RPMI7951 (cell line): ENCODE results near the gene TCEAL8. TPM values are rescaled to one million over a fixed set of nuclear protein-coding genes. Genes with fewer than 3 reads are reported as not detected.
"Not testable (repeated sequence)": the region's sequence is repeated elsewhere in the genome, so short reads cannot be mapped to it uniquely, and the experiment has no call there.

Source experiments
- DNase-seq: peaks from one replicate; pipeline ENCODE4 v3.0.0-alpha.2; 2012; ENCODE audit warnings: low read depth
- total RNA-seq: library from RNA; depleted of rRNA; stranded (reverse); fragments of >200 nt; shearing (Covaris generic); gene quantifications from 2 replicates; pipeline ENCODE4 v1.2.3, GENCODE V29; 2014; rRNA removed

The TCEAL8 gene, protein sequence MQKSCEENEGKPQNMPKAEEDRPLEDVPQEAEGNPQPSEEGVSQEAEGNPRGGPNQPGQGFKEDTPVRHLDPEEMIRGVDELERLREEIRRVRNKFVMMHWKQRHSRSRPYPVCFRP
- 71.7 and 87.1 TPM in 2 replicates for total RNA-seq

DNA sequence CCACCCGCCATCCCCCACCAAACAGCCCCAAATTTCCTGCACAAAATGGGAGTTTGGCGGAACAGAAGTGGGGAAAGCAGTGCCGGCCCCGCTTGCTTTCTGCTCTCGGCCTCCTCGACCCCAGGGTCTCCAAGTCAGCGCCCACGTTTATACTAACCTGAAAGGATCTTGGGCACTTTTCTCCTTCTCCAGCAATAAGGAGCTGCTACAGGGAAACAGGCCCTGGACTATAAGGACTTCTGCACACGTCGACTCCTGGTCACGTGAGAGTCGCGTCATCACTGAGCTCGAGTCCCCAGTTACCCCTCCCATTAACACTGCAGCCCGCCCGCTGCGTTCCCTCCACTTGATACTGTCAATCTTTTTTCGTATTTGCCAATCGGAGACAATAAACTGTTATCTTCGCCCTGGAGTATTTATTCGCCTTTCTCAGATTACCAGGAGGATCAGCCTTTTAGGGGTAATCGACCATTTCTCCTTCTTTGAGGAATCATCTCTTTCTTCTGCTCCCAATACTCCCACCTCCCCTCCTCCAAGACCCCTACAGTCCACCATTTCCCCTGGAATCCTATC, at the start of gene TCEAL8:
TCEAL8 (minus strand) TSS at position 235 of the 573 bp plus-strand sequence. CDS start 1,176 bp downstream, outside the sequence.
- peak; percentile 67 for DNase-seq

DNA sequence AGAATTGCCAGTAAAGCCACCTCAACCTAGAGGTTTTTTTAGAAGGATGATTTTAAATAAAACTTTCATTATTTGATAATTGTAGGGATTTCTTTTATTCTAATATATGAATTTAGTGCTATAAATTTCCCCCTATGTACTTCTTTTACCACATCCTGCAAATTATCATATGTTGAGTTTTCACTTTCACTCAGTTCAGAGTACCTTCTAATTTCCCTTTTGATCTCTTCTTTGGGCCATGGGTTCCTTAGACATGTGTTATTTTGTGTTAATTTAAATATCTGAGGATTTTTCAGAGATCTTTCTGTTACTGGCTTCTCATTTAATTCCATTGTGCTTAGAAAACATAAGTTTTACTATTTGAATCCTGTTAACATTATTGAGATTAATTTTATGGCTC, 49.8 kb upstream of the TCEAL8 start:
- no peak for DNase-seq

DNA sequence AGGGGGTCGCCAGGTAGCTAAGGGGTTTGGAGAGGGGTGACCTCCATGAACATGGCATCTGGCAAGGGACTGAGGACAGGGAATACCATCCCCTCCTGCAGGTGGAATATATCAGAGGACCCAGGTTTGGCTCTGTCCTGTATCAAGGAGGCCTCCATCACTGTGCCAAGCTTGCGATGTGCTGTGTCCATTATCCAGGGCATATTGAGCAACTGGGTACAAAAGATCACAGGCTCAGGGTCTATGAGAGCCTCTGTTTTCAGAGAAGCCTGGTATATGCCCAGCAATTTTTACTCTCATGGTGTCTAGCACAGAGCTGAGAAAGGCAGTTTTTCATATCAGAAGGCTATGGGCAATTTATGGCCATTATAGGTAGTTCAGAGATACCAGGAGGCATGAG, 38.2 kb upstream of the TCEAL8 start:
- no peak for DNase-seq

DNA sequence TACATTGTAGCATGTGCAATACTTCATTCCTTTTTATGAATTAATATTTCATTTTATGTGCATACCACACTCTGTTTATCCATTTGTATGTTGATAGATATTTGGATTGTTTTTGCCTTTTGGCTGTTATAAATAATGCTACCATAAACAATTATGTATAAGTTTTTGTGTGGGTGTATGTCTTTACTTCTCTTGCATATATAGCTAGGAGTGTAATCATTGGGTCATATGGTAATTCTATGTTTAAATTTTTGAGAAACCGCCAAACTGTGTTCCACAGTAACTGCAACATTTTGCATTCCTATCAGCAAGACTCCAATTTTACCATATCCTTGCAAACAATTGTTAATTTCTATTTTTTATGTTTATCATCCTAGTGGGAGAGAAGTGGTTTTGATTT, 24.7 kb upstream of the TCEAL8 start:
- DNase-seq: no peak

DNA sequence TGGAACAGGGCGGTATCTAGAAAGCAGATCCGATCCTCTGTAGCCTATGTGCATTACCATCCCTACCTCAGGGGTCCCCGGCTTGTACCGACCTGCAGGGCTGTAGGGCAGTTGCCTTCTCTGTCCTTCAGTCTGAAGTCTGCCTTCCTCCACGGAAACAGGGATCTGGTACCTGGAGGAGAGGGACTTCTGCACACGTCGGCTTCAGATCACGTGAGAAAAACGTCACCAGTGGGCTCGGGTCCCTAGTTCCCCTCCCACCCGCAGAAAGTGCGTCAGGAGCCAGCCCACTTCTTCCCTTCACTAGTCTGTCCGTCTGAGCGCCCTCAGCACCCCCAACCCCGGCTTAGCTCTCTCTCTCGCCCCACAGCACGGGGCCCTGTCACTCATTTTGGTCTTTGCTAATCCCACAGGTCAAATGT, 21.6 kb upstream of the TCEAL8 start, which contains the start of gene TCEAL5:
TCEAL5 (minus strand) TSS at position 170 of the 422 bp plus-strand sequence. CDS start 2,187 bp downstream, outside the sequence.
- no peak for DNase-seq

DNA sequence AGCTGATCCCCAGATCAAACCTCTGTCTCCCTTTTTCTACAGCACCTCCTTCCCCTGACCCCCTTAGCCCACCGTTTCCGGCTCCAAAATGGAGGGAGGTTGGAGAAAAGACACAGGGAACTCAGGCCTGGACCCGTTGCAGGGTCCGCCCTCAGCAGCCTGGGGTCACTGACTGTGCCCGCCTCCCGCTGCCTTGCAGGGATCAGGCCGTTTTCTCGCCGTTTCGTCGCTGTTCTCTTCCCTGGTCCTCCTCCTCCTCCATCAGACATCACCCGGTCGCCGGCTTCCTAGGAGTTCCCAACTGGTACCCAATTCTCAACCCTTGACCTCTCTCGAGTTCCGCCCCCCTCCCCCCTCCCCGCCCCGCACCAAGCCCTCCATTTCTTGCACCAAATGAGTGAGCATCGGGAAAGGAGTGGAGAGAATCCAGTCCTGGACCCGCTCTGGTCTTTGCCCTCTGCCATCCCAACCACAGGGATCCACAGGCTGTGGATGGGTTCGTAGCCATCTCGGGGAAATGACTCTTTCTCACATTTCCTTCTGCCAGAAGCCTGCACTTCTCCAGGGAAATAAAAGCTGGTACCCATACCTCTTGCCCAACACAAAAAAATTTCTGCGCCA, 21.1 kb upstream of the TCEAL8 start:
- no peak for DNase-seq

DNA sequence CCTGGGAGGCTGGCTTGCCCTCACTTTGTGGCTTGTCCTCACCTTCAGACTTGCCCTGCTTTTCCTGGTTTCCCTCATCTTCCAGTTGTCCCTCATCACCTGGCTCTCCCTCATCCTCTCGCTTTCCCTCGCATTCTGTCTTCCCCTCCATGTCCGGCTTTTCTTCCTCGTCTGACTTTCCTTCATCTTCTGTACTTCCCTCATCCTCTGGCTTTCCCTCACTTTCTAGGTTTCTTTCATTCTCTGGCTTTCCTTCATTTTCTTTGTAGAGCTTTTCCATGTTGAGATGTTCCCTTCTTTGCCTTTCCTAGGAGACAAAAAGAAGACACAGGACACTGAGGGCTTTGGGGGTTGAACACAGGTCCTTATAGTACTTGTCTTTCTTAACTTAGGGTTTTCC, 19.3 kb upstream of the TCEAL8 start:
- DNase-seq: no peak

DNA sequence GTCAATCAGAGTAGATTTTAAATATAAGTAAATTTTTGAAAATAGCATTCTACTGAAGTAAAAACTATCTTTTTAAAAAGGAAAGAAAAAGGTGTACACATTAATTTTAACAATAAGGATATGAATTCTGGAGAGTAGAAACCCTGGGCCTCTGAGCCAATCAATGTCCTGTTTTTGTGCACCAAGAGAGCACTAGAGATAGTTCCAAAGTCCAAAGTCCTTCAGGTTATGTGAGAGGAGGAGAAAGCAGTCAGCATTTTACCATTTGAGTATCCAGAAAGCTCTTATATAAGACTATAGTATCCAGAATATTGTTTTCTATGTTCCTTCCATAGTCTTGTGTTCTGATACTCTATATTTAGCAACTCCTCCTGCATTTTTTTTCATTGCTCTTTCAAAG, 3.3 kb upstream of the TCEAL8 start:
- DNase-seq: no peak

DNA sequence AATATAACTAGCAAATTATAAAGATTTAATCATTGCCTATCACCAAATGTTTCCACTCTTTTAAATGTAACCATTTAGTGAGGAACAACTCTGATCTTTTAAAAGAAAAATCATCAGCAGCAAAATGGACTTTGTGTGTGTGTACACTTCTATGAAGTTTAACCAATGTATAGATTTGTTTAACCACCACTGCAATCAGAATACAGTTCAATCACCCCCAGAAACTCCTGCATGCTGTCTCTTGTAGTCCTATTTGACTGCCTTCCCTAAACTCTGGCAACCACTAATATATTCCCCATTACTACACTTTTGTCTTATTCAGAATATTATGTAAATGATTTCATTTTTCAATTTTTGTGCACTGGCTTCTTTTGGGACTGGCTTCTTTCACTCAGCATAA, 1.7 kb upstream of the TCEAL8 start:
- DNase-seq: no peak

DNA sequence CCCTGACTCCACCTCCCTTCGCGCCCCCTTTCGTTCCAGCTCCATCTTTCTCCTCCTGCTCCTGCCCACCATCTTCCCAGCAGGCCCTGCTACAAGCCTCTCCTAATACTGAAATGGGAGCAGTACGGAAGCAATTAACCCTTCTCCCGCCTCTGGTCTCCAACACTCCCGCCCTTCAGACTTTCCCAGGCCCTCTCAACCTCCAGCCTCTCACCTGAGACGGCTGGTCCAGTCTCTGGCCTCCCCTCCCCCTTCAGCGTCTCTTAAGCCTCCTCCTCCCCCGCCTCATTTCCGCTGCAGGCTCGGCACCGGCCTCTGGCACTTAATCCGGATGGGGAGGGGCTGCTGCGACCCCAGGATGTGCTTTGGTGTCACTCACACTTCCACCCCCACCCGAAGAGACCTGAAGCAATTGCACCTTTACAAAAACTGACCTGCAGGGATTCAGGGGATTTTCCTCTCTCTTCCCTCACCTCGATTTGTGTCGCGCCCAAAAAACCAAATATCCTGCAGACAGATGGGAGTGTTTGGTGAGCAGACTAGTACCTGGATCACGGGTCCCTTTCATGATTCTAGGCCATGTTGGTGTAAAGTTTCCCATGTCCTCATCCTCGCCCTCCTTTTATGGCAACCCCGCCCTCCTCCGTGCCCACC, 657 bp downstream of the TCEAL8 start:
- peak; percentile 16 for DNase-seq

DNA sequence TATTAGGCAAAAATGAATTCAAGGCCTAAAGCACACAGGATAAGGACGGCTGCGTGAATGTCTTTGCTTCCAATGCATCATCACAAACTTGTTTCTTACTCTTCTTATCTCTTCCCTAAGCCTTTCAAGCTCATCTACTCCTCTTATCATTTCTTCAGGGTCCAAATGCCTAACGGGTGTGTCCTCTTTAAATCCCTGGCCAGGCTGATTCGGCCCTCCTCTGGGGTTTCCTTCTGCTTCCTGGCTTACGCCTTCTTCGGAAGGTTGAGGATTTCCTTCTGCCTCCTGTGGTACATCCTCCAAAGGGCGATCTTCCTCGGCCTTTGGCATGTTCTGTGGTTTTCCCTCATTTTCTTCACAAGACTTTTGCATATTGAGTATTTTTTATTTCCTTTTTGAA, 1.3 kb downstream of the TCEAL8 start:
- no peak for DNase-seq

DNA sequence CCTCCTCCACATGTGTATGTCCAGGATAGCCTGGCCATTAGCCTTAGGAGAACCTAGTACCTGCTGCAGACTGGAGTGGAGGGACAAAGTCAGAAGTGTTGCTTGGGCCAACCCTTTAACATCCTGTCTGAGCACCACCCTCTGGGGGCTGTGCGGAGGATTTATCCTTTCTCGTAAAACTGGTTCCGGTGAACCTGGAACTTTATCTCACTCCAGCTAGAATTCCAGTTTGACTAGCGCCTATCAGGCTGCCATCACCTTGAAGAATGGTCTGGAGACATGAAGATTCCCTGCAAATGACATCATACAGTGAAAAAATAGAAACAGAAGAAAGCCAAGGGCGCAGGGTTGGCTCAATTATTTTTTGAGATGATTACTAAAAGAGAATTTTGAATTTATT, 4.0 kb downstream of the TCEAL8 start:
- DNase-seq: no peak

DNA sequence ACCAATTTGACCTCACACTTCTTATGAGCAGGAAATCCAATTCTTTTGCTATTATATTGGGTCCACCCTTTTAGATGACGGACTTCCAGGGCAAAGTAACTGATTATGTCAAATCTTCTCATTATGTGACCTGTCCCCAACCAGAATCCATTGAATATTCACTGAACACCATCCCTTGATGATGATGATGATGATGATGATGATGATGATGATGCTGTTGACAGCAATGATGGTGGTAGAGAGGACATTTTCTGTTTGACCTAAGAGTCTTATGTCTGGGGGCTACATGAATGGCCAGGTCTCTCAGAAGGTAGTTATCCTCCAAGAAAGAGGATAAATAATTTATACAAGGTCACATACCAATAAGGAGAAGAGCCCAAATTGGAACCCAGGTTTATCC, 5.2 kb downstream of the TCEAL8 start:
- DNase-seq: no peak

DNA sequence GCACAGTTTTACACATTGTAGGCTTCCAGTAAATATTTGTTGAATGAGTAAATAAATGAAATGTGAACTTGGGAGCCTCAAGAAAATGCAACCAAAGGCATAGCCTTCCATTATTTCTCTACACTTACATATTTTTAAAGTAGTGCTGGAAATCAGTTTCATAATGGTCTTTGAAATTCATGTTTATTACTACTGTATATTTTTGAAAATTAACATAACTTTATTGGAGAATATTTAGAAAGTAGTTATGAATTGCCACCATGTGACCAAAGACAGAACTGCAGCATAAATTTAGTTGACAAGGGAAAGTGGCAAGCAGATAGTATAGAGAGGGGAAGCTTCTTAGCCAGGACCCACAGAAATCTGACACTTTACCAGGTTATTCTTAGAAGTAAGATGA, 6.4 kb downstream of the TCEAL8 start:
- DNase-seq: no peak

DNA sequence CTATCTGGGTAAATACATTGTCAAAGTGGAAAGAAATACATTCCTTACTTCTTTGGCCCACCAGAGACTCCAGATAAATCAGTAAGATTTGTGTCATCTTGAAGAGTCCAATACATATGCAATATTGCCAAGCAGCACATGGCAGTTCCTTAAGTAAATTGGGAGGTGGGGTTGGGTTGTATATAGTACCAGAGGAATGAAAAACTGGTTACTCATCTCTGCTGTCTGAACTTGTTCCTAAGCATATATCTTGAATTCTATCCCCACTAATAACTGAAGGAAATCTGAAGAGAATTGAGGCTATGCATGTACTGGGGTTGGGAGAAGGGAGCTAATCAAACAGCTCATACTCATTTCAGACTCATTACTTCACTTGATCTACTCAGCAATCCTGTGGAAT, 14.8 kb downstream of the TCEAL8 start:
- no peak for DNase-seq

DNA sequence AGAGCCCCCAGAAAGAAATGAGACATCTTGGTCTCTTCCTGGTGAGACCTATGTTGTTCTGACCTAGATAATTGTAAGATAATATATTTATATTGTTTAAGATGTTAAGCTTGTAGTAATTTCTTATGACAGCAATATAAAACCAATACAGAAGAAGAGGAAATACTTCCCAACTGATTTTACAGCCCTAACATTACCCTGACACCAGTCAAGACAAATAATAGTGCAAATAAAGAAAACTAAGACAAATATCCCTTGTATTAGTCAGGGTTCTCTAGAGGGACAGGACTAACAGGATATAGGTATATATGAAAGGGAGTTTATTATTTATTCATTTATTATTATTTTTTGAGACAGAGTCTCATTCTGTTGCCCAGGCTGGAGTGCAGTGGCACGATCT, 18.7 kb downstream of the TCEAL8 start:
- DNase-seq: no peak

DNA sequence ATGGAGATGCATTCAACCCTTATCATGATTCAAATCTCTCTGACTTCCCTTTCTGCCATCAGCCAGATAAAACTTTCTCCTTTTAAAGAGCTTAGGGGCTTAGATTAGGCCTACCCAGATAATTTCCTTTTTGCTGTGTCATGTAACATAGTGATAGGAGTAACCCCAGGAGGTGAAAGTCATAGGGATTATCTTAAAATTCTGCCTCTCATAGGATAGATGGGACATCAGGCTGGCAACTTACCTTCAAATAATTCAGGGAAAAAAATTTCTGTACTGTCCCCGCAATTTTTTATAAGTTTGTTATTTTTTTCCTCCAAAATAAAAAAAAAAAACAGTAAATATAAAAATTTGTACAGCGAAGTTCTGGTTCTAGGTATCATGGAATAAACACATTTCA, 19.3 kb downstream of the TCEAL8 start:
- DNase-seq: not testable (repeated sequence)

DNA sequence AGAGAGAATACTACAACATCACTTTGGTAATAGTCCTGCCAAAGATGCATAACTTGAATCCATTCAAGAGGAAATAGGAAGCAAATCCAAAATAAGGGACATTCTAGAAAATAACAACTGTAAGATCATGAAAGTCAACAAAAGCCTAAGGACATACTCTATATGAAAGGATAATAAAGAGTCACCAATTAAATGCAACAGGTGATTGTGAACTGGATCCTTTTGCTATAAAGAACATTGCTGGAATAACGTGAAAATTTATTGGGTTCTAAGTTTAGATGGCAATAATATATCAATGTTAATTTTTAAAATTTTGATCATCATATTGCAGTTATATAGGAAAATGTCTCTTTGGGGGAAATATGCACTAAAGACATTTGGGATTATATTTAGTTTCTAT, 20.1 kb downstream of the TCEAL8 start:
- DNase-seq: no peak

DNA sequence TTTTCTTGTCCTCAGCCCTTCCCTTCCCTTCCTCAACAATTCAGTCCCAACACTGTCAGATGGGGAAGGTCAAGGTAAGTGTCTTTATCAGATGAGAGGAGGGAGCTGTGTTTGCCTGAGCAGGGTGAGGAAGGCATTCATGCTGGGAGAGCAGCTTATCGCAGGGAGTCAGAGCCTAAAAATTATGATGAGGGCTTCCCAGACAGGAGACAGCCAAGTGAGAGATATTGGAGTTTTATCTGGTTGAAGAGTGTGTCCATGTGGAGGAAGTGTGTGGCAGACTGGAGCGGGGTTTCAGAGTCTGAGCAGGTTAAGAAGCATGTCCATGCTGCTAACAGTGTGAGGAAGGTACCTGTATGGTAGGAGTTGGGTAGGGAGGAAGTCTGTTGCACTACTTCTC, 21.7 kb downstream of the TCEAL8 start:
- no peak for DNase-seq

DNA sequence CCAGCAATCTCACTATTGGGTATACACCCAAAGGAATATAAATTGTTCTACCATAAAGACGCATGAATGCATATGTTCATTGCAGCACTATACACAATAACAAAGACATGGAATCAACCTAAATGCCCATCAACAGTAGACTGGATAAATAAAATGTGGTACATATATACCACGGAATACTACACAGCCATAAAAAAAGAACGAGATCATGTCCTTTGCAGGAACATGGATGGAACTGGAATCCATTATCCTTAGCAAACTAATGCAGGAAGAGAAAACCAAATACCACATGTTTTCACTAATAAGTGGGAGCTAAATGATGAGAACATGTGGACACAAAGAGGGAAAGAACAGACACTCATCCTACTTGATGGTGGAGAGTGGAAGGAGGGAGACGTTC, 29.0 kb downstream of the TCEAL8 start:
- DNase-seq: not testable (repeated sequence)

DNA sequence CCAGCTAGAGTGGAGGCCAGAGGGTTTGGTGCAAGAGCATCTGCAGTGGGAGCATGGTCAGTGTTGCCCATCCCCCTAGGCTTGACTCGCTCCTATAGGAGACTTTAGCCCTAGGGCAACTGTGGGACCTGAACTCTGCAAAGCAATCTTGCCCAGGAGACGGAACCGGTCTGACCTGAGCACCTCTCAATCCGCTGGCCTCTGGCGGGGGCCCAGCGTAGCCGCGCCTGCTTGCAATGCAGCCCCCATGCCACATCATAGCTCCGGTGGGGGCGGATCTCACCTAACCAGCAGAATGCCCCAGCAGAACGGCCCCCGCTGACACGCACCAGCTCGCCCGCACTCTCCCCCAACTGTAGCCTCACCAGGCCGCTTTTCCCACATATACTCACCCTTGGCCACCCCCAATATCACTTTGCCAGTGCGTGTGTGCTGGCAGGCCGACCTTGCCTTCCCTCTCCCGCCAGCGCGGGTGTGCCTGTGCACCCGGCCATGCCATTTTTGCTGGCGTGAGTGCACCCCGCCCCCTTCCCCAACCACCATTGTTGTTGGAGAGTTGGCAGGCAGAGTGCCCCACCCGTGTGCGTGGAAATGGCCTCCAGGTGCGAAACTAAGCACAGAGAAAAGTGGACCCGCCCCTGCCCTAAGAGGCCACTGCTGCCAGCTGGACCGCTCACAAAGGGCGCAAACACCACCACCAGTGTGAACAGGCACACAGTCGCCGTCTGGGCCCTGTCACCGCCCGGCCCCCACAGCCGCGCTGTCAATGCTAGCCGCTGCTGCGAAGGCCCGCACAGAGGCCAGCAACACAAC, 34.2 kb downstream of the TCEAL8 start:
- no peak for DNase-seq

DNA sequence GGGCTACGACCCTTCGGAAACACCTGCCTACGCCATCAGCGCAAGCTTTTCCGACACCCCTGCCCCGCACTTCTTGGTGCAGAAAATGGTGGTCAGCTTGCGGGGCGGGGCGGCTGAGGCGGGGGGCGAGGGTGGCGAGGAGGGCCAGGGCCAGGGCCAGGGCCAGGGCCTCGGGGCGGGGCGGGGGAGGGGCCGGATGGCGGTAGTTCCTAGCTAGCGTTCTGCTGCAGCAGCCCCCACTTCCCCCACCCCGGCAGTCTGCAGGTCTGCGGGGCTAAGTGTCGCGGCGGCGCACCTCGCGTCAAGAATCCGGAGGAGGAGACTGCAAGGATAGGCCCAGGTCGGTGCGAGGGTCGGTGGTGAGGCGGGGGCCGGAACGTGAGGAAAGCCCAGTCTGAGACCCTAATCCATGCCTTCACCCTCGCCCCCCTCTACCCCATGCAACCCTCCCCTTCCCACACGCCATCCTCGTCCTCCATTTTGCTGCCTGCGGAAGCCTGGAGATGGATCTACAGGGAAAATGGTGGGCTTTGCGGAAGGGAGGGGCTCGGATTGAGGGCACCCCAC, 39.4 kb downstream of the TCEAL8 start:
- DNase-seq: no peak
